GM18517 (cell line): ENCODE data around the gene TRIB2.
"Not testable (repeated sequence)": the region's sequence is repeated elsewhere in the genome, so short reads cannot be mapped to it uniquely, and the experiment has no call there.

Source experiments
- ATAC-seq: cut with Tn5 transposase; IDR thresholded peaks from one replicate; pipeline ENCODE4 v1.9.1; 2021; ENCODE audit warnings: mild to moderate bottlenecking, moderate library complexity; ENCODE audit not compliant: unreplicated experiment

TRIB2 gene

DNA sequence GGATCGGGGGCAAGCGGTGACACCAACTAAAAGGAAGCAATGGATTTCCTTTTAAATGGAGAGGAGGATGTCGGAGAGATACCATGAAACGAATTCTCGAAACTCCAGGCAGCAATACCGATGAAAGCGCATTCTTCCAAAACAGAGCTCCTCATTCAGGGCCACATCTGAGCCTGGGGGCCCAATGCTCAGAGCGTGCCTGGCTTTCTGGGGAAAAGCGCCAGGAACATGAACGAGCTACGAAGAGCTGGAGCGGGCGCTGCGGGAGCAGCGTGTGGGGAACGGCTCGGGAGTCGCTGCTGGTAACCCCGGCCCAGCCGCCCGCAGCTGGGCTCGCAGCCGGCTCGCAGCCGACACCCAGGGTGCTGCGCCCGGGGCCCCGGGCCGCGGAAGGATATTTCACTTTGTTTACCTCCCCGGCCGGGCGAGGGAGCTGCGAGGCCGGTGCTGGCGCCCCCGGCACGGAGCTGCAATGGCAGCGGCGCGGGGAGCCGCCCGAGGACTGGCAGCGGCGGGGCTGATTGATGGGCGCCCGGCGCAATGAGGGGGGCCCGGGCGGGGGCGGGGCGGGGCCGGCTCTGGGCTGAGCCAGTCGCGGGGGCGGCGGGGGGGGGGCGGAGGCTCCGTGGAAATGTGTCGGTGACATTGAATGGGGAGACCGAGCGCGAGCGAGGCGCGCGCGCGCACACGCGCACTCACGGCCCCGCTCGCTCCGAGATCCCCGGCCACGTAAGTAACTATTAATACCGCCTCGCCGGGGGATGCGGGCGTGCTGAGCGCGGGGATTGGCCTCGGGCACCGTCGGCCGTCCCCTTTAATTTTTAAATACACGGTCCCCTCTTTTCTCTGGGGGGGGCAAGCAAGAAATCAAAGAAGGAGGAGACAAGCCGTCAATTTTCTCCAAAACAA, at the start of gene TRIB2:
Gene TRIB2 (plus strand): TSS at position 655 of the 909 bp plus-strand sequence. CDS start 1,372 bp downstream, outside the sequence.
- ATAC-seq, result peak; percentile 61

DNA sequence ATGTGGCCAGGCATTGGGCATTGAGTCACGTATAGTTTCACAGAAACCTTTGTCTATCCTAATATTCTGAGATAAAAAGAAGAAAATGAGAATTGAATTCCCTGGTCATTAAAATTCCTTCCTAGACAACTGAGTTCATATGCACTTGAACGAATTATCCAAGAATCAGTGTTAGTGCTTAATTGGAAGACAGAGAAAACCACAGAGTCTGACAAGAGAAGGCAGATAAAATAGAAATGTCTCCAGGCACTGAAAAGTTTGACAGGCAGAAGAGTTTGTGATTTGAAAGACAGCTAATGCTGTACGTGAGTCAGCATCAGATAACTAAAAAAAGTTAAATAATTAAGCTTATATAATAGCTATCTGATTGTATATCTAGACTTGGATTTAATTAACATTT, 47.7 kb upstream of the TRIB2 start:
- no peak for ATAC-seq

DNA sequence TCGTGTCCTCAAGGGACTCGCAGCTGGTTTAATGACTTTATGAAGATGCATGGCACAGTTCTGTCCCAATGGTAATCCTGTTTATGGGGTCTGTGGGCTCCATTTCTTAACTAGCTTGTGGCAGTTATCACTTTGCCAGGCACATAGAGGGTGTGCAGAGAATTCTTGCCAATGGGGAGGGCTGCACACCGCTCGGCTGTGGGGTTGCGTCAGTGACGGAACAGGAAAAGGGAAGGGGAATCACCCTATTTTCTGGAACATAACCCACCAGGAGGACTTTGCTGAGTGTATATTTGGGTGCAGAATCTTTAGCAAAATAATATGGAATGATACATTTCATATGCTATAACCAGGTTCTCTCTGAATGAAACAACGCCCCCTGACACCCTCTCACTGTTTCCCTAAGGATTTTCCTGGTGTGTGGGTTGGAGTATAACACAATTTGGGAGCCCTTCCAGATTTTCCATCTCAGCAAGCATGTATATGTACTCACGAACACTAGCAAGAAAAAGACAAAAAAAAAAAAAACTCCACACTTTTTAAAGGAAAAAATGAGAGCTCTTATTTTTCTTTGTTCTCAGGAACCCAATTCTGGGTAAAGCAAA, 43.9 kb upstream of the TRIB2 start:
- no peak for ATAC-seq

DNA sequence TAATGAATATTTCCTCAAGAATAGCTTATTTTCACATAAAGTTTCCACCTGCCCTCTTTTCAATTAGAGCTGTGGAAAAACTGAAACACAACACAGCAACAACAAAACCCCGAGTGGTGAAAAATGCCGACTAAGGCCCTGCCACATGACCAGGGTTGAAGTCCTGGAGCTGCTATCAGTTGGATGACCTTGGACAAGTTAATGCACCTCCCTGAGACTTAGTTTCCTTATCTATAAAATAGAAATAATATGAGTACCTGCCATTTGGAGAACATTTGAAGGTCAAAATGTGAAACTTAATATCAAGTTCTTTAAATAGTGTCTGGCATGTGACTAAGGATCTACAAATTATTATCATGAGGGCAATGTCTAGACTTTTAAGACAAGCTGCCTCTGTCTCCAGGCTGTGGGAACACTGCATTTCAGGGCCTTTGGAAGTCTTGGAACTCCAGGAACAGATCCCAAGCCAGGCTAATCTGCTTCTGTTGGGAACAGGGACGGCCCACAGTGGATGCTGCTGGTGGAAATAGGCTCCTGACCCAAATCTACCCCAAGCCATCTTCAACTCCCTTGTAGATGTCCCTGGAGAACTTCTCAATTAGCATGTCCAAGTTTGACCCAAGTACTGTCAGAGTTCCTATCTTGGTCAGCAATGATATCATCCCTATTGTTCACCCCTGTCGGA, 42.0 kb upstream of the TRIB2 start:
- ATAC-seq, result no peak

DNA sequence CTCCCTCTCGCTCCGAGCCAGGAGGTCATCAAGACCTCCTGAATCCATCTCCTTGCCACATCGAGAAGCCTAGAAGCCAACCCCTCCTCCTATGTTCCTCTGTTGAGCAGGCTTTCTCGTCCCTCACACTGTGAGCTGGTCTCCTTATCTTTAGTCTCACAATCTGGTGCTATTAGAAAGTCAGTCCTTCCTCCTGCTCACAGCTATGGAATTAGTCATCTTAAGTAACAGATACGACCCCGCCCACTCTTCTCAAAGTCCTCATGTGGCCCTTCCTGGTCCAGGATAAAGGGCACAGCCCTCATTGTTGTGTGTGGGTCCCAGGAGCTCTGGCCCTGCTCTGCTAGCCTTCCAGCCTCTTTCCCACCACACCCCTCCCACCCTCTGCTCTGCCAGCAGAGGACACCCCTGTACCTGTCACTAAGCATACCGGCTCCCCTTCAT, 41.4 kb upstream of the TRIB2 start:
- no peak for ATAC-seq

DNA sequence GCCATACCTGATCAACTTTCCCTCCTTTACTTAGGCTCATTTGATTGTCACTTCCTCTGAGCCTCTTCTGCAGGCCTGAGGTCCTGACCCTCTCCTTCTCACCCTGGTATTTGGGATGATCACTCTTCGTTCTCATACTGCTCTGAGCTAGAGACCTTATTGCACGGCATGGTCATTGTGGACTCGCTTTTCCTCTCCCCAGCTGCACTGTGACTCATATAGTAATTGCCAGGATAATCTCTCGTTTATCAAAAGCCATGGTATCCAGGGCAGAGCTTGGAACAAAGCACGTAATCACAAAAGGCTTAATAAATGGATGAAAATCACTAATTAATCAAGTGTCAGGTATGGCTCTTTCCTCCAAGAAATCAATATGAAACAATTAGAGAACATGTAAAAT, 40.9 kb upstream of the TRIB2 start:
- no peak for ATAC-seq

DNA sequence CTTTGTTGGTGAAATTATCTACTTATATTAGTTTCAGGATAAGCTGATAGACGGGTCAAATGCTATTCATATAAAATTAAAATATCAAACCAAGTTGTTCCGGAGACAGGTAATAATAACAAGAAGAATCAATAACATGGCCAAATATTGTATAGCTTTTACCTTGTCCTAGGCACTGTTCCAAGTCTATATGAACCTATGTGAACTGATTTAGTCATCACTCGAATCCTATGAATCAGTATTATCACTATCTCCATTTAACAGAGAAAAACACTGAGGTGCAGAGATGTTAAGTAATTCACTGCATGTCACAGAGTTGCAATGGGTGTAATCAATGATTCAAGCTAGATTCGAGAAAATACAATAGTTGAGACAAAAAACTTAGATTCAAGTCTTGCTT, 40.0 kb upstream of the TRIB2 start:
- ATAC-seq, result no peak

DNA sequence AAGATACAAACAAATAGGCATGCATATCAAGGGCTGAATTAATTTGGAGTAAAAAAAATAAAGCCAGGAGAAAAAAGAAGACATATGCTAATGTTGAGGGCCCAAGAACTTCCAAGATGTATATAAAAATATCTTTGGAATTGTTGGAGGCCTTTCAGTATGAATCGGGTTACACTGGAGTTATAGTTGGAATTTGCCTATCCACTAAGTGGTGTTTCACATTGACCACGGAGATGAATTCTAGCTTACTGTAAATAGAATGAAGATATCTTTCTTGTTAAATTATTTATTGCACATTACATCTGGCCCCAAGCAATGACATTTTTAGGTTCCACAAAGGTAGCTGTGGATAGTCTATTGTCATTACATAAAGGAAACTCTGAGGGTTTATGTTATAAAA, 38.5 kb upstream of the TRIB2 start:
- no peak for ATAC-seq

DNA sequence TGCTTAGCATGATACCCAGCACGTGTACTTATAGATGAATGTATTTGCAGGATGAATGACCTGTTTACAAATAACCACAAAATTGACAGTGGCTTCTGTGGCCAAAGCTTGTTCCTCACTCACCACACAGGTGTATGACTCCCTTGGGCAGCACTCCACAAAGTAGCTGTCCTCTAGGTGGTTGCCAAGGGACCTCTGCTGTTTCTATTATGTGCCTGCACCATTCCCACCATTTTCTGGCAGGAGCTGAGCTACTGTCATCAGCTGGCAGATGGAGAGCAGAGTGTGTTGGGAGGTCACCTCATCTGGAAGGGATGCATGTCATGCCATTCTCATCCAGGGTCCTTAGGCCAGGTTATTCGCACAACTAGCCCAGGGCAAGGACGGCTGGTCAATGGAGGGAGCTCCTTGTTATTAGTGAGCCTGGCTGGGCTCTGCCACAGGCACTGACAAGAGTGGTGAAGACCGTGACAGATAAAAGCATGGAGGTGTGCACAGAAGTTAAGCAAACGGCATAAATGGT, 37.1 kb upstream of the TRIB2 start:
- no peak for ATAC-seq

DNA sequence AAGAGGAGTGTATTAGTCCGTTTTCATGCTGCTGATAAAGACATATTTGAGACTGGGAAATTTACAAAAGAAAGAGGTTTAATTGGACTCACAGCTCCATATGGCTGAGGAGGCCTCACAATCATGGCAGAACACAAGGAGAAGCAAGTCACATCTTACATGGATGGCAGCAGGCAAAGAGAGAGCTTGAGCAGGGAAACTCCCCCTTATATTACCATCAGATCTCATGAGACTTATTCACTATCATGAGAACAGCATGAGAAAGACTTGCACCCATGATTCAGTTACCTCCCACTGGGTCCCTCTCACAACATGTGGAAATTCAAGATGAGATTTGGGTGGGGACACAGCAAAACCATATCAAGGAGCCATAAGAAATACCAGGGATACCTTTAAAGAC, 36.6 kb upstream of the TRIB2 start:
- not testable (repeated sequence) for ATAC-seq

DNA sequence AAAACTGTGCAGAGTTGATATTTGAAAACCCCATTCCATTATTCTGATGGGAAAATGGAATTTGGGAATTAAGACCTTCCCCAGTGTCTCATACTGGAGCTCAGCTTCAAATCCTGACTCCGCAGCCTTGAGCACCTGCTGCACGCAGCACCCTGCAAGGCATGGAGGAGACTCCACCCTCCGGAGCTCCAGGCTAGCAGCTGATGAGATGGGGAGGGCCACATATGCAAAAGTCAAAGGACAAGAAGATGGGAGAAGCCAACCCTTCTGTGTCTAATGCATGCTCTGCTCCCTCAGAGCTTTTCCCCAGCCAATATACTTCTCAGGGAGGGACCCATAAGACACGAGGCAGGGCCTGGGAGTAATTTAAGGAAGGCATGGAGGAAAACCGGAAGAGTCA, 34.7 kb upstream of the TRIB2 start:
- ATAC-seq, result no peak

DNA sequence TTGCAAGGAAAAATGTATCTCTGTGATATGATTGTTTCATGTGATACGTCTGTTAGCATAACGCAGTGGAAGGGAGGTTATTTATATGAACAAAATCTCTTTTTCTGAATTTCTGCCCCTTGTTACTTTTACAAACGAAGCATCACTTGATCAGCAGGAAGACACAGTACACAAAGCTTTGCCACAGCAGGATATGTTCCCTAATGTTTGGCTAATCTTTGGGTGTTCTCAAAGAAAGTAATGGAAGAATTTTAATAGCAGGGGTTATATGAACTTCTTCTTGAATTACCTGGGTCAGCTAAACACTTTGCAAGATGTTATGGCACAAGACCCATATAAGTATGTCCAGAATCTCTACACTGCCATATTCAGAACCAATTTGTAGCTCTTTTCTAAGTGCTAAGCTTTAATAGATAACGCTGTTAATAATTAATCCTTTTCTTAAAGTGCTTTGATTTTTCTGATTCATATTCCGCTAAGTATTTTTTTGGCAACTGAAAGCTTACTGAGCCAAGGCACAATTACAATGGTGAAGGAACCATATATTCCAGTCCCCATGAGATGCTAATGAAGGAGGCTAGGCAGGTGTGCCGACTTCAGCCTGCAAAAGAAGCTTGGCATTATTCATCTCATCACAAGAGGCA, 33.2 kb upstream of the TRIB2 start:
- ATAC-seq, result no peak

DNA sequence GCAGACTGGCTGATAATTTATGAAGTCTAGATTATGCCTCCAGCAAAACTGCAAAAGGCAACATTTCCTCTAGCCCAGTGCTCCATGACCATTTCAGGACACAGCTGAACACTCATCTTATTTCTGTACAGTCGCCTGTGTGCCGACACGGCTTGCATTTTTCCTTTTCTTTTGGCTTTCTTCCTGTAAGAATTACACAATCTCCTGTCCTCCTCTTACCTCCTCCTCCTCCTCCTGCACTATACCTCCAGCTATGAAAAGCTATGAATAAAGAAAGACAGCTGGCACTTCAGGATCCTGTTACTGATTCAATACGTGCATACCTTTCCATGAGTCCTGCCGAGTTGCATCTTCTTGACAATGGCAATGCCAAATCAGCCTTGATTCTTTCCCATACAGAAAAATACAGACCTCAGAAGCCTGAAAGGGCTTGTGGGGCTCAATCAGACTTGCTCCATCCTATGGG, 32.2 kb upstream of the TRIB2 start:
- no peak for ATAC-seq

DNA sequence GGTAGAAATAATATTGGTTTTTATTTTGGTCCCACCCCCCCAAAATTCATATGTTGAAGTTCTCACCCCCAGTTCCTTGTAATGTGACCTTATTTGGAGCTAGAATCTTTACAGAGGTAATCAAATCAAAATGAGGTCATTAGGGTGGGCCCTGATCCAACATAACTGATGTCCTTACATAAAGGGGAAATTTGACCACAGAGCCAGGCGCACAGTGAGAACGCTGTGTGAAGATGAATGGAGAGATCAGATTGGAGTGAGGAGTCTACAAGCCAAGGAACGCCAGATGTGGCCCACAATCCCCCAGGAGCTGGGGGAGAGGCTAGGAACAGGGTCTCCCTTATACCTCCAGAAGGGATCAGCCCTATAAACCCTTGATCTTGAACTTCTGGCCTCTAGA, 31.6 kb upstream of the TRIB2 start:
- ATAC-seq, result no peak

DNA sequence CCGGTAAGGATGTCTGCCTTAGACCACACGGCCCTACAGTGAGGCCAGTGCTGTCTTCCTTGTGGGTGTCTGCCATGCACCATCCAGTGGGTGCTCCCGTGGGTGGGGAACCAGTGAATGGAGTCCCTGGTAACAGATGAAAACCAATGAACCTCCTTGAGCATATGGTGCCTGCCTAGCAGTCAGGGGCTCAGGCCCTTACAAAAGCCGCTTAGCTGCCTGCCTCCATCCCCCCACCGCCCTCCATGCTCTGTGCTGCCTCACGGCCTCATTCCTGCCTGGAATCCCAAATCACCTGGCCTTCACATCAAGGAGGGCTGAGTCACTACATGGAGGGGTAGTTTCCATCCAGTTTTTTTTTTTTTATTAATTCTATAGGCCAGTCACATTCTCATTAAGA, 30.8 kb upstream of the TRIB2 start:
- ATAC-seq, result no peak

DNA sequence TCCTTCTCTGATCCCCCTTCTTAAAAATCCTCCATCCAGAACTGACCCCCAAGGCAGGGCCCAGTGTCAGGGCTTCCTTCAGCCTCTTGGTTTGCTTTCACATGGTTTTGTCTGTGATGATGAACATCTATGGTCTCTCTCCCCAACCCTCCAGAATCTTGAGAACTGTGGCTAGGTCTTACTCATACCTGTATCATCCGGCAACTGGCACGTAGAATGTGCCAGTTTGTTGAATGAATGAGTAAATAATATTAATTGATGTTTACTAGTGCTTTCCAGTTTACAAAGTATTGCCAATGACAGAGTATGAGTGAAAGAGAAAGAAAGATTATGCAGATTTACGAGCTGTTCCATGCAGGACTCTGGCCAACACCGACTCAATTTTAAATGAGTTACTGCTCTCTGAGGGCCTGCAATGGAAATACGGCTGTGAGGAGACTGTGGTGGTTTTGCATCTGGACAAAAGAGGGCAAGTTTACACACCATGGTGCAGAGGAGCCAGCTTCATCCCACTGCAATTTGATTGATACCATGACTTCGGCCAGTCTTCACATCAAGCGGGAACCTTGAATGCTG, 29.9 kb upstream of the TRIB2 start:
- ATAC-seq, result no peak

DNA sequence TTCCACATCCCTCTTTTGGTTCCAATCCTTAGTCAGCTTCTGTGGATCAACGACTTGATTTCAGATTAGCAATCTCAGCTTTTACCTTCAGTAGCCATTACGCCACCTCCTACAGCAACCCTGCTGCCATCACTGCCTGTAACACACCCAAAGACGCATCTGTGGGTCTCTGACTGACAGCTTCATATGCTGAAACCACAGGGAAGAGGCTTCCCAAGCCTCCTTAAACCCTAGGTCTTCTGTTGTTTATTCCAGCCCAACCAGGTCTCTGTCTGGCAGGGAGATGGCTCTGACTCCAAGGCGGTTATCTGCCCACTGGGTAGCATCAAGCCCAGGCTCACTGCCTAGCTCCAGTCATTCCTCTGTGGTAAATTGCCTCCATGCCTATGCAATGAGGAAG, 28.6 kb upstream of the TRIB2 start:
- ATAC-seq, result no peak

DNA sequence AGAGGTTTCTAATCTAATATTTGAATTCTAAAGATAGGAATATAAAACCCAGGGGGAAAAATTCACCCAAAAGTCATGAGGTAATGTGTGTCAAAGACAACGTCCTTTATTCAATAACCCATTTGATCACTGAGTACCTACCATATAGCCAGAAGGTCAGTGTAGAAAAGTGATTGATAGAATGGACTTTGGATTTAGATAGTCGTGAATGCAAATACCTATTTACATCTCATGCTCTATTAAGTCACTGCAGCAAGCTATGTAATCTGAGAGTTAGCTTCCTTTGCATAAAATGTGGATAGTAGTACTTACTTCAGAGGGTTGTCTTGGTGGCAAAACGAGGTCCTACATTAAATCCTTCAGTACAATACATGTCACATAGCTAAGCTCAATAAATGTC, 27.8 kb upstream of the TRIB2 start:
- ATAC-seq, result no peak

DNA sequence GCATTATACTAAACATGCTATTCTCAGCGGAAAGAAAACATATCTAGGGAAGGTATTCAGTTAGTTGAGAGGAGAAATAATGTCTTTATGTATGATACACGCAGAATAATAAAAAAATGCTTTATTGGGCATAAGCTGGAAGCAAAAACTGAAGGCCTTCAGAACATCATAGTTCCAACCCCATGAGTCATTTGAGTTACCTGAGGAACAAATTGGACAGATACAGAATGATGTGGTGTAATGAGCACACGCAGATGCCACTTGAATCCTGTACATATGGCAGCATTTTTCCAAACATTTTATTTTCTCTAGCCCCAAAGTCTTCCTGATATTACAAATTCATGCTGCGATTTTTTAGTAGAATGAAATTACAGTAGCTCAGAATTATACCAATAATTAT, 23.2 kb upstream of the TRIB2 start:
- no peak for ATAC-seq

DNA sequence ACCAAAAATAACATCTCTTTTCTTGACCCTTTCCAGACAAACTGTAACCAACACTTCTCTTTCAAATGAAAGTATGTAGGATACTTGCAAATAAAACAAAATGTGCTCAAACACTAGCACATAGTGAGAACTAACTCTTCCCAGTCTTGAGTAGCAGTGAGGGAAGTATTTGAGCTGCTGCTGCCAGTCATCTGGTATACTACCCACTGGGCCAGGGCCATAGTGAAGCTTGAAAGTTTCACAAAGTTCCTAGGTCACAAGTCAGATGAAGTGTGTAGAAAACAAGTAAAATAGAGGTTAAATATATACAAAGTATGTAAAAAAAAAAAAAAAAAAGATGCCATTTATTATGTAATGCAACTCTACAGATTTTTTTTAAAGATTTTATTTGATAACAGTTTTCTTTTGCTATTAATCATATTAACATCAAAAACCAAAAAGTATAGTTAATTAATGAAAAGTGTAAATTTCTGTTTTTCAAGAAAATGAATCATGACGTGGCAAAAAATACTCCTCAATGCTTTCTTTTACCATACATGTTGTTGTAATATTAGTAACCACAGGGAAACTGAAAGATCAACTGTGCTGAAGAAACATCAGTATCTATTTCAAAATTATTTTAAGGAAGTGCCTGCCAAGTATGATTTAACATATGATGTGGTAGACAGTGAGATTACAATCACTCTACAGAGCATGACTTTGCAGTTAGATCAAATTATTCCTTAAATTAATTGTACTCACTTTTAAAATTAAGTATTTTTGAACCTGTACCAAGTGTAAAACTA, 21.6 kb upstream of the TRIB2 start:
- ATAC-seq, result peak; percentile 75
